GM21529 (cell line): ENCODE data around the gene ZBTB11.
"Not testable (repeated sequence)": the region's sequence is repeated elsewhere in the genome, so short reads cannot be mapped to it uniquely, and the experiment has no call there.

ENCODE experiments used
- ATAC-seq: cut with Tn5 transposase; IDR thresholded peaks from one replicate; pipeline ENCODE4 v1.9.1; 2021; ENCODE audit not compliant: unreplicated experiment

Gene ZBTB11

DNA sequence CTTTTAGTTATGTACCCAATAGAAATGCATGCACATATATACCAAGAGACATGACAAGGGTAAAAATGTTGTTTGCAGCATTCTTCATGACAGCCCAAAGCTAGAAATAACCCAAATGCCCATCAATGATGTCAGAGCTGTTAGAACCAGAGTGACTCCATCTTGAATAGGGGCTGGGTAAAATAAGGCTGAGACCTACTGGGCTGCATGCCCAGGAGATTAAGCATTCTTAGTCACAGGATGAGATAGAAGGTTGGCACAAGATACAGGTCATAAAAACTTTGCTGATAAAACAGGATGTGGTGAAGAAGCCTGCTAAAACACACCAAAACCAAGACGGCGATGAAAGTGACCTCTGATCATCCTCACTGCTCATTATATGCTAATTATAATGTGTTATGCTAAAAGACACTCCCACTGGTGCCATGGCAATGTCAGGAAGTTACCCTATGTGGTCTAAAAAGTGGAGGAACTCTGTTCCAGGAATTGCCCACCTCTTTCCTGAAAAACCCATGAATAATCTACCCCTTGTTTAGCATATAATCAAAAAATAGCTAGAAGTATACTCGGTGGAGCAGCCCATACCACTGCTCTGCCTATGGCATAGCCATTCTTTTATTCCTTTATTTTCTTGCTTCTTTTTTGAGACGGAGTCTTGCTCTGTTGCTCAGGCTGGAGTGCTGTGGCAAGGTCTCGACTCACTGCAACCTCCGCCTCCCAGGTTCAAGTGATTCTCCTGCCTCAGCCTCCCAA is 32.9 kb downstream of the ZBTB11 start:
- no peak for ATAC-seq

DNA sequence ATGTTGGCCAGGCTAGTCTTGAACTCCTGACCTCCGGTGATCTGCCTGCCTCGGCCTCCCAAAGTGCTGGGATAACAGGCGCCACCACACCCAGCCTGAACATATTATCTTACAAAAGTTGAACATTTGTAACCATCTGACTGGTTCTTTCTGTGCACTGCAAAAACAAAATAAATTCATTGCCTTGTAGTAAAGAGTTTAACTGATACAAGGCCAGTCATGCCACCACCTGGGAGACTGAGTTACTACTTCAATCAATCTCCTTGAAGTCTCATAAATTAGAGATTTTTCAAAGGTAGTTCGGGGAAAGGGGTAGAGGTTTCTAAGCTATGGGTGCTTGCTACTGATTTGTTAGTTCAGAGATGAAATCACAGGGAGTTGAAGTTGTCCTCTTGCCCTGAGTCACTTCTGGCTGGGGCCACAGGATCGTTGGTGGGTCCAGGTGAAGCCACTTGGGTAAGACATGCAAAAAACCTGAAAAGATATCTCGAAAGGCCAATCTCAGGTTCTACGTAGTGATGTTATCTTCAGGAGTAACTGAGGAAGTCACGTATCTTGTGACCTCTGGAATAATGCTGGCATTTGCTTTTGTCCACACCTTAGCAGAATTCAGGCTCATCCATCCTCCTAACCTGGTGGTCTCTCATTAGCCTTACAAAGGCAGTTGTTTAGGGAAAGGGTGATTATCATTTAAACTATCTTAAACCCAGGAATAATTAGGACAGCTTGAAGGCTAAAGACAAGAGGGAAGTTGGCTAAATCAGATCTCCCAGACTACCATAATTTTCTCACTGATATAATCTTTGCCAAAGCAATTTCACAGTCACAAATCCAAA is 33.7 kb downstream of the ZBTB11 start:
- no peak for ATAC-seq

DNA sequence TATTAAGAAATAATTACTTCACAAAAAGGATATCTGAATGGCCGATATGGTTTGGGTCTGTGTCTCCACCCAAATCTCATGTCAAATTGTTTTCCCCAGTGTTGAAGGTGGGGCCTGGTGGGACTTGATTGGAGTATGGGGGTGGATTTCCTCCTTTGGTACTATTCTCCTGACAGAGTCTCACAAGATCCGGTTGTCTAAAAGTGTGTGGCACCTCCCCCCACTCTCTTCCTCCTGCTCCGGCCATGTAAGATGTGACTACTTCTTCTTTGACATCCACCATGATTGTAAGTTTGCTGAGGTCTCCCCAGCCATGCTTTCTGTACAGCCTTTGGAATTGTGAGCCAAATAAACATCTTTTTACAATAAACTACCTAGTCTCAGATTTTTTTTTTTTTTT is 34.5 kb downstream of the ZBTB11 start:
- no peak for ATAC-seq

DNA sequence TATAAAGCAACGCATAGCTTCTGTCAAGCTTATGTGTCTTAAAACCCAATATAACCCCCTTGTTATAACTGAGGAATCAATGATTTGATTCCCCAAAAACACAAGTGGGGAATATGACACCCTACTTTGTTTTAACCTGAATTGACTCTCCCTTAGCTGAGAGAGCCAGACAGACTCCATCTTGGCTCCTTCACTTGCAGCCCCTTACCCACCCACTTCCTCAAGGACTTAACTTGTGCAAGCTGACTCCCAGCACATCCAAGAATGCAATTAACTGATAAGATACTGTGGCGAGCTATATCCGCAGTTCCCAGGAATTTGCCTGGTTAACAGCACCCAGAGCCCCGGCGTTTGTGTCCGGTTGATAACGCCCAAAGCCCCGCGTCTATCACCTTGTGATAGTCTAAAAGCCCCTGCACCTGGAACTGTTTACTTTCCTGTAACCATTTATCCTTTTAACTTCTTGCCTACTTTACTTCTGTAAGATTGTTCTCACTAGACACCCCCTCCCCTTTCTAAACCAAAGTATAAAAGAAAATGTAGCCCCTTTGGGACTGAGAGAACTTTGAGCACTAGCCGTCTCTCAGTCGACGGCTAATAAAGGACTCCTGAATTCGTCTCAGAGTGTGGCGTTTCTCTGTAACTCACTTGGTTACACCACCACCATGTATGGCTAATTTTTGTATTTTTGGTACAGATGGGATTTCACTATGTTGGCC is 35.4 kb downstream of the ZBTB11 start:
- not testable (repeated sequence) for ATAC-seq

DNA sequence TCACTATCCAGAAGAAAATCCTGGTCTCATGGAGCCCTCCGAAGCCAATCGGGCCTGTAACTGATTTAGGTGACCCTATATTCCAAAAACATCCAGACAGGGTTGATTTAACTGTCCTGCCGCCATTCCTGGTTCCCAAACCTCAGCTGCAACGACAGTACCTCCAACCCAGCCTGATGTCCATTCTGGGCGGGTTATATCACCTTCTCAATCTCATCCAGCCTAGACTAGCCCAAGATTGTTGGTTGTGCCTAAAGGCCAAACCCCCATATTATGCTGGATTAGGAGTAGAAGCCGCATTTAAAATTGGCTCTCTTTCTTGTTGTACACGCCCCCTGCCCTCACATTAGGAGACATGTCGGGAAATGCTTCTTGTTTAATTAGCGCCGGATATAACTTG is 36.7 kb downstream of the ZBTB11 start:
- no peak for ATAC-seq

DNA sequence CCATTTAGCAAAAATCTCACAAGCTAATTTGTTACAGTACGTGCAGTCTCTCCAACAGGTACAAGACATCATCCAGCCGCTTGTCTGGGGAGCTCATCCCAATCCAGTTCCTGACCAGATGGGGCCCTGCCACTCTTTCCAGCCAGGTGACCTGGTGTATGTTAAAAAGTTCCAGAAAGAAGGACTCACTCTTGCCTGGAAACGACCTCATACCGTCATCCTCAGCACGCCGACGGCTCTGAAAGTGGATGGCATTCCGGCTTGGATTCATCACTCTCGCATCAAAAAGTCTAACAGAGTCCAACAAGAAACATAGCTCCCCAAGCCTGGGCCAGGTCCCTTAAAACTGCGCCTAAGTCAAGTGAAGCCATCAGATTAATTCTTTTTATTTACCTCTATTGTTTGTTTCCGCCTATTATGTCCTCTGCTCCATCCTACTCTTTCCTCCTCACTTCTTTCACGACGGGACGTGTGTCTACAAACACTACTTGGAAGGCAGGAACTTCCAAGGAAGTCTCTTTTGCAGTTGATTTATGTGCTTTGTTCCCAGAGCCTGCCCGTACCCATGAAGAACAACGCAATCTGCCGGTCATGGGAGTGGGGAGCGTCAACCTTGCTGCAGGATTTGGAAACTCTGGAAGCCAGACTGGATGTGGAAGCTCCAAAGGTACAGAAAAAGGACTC is 37.5 kb downstream of the ZBTB11 start:
- ATAC-seq = no peak

DNA sequence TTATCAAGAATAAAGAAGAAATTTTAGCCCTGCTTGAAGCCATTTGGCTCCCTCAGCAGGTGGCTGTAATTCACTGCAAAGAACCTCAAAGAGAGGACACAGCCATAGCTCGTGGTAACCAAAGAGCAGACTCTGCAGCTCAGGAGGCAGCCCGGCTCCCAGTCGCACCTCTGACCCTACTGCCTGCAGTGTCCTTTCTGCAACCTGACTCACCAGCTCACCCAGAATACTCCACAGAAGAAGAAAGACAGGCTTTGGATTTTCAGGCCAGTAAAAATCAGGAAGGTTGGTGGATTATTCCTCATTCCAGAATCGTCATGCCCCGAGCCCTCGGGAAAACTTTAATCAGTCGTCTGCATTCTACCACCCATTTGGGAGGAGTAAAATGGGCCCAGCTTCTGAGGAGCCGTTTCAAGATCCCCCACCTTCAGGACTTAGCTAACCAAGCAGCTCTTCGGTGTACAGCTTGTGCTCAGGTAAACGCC is 38.6 kb downstream of the ZBTB11 start:
- ATAC-seq = no peak

DNA sequence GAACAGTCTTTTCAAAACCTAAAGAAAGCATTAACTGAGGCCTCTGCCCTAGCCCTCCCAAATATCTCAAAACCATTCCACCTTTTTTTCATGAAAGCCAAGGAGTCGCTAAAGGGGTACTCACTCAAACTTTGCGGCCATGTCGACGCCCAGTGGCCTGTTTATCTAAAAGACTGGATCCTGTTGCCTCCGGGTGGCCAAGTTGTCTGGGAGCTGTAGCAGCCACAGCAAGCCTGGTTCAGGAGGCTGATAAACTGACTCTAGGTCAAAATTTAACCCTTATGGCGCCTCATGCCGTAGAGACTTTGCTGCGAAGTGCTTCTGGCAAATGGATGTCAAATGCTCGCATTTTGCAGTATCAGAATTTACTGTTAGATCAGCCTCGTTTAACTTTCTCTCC is 39.5 kb downstream of the ZBTB11 start:
- no peak for ATAC-seq

DNA sequence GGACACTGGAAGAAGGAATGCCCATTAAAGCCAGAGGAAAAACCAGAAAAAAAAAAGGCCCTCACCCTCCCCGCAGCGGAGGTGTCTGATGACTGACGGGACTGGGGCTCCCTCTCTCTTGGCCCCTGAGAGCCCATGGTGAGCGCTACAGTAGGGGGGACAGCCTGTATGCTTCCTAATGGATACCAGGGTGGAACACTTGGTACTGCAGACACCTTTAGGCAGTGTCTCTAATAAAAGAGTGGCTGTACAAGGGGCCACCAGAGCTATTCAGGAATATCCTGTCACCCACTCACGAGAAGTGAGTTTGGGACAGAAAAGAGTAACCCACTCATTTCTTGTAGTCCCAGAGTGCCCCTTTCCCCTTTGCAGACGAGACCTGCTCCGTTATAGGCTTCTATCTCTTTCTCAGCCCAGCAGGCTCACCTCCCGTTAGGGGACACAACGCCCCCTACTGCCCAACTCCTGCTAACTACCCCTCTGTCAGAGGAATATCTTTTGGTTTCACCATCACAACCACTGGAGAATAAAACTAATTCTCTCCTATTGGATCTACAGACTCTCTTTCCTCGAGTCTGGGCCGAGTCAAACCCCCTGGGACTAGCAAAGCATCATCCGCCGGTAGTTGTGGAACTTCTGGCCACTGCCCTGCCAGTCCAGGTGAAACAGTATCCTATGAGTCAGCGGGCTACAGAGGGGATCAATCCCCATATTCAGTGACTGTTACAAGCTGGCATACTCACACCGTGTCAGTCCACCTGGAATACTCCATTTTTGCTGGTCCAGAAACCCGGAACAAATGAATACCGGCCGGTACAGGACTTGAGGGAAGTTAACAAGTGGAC is 40.8 kb downstream of the ZBTB11 start:
- peak; percentile 98 for ATAC-seq

DNA sequence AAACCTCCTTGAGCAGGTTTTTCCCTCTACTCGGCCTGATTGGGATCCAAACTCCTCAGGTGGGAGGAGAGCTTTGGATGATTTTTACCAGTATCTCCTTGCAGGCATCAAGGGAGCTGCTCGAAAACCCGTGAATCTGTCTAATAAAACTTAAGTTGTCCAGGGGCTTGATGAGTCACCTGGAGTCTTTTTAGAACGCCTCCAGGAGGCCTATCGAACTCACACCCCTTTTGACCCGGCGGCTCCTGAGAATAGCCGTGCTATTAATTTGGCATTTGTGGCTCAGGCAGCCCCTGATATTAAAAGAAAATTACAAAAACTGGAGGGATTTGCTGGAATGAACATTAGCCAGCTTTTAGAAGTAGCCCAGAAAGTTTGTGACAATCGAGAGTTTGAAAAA is 41.6 kb downstream of the ZBTB11 start:
- no peak for ATAC-seq

DNA sequence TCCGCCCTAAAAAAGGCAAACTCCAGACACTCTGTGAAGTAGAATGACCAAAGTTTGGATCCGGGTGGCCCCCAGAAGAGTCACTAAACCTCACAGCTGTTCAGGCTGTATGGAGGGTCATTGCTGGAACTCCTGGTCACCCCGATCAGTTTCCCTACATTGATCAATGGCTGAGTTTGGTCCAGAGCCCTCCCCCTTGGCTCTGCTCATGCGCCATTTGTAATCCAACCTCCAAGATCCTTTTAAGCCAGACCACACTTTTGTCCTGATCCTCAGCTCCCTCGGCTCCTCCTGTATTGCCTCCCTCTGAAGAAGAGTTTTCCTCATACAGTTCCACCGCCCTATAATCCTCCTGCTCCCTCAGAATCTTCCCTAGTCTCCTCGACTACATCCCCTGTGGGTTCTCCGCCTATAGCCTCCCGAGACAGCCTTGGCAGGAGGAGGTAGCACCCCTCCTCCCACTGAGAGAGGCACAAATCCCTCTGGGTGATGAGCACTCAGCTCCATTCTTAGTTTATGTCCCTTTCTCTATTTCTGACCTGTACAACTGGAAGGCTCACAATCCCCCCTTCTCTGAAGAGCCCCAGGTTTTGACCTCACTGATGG is 42.2 kb downstream of the ZBTB11 start:
- no peak for ATAC-seq

DNA sequence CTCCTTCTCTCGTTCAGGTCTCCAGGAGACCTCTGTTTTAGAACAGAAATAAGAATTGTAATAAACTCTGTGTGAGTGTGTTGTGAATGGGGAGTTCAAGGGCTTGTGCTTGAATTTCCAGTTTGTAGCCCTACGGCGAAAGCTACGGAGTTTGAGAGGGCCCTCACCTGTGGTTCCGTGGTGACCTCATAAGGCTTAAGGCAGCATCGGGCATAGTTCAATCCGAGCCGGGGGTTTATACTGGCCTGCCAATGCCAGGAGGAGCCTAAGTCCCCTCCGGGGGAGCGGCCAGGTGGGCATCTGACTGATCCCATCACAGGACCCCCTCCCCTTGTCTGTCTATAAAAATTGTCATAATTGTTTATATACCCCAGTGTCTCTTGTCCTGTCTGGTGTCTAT is 43.7 kb downstream of the ZBTB11 start:
- ATAC-seq = no peak

DNA sequence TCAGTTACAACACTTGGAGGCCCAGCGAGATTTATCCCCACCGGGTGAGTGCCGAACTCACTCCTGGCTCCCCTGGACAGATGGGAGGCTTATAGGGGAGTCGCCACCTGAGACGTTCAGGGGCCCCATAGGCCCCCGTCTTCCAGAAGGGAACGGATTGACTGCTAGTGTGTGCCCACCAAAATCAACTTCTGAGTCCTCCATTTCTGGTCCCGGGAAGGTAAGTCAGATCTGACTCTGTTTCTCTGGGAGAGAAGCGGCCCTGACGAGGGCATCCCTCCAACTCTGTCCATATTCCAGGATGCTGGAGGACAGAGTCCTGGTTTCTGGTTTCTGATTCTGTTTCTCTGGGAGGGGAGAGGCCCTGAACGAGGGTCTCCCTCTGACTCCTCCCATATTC is 44.3 kb downstream of the ZBTB11 start:
- ATAC-seq = no peak

DNA sequence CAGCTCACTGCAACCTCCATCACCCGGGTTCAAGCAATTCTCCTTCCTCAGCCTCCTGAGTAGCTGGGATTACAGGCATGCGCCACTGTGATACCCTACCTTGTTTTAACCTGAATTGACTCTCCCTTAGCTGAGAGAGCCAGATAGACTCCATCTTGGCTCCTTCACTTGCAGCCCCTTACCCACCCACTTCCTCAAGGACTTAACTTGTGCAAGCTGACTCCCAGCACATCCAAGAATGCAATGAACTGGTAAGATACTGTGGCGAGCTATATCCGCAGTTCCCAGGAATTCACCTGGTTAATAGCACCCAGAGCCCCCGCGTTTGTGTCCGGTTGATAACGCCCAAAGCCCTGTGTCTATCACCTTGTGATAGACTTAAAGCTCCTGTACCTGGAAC is 45.0 kb downstream of the ZBTB11 start:
- ATAC-seq = not testable (repeated sequence)

DNA sequence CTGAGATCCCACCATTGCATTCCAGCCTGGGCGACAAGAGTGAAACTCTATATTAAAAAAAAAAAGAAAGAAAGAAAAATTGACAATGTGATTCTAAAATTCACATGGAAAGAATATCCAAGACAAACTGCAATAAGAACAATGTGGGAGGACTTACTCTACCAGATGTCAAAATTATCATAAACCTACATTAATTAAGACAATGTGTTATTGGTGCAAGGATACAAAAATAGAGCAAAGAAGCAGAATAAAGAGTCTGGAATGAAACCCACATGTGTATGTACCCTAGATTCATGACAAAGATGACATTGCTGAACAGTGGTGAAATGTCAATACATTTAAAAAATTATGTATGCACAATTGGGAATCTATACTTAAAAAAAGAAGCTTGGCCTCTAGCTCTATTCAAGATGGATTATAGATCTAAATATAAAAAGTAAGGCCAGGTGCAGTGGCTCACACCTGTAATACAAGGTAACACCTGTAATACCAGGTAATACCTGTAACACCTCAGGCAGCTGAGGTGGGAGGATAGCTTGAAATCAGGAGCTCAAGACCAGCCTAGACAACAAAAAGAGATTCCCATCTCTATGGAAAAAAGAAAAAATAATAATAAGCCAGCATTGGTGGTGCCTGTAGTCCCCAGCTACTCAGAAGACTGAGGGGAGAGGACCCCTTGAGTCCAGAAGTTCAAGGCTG is 45.7 kb downstream of the ZBTB11 start:
- no peak for ATAC-seq

DNA sequence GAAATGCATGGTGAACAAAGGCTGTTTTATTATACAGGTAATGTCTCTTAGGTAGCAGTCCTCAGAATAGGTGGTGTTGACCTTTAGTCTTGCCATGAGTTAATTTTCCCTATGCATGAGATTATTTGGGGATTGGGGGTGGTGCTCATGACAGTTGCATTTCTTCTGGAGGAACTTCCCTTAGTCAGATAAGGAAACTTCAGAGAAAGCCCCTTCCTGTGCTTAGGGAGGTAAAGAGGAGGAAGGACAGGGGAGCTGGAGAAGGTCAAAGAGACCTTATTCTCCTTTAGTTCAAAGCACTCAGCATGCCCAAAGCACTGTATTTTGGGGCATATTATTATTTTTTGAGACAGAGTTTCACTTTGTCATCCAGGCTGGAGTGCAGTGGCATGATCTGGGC is 47.7 kb downstream of the ZBTB11 start:
- ATAC-seq = no peak

DNA sequence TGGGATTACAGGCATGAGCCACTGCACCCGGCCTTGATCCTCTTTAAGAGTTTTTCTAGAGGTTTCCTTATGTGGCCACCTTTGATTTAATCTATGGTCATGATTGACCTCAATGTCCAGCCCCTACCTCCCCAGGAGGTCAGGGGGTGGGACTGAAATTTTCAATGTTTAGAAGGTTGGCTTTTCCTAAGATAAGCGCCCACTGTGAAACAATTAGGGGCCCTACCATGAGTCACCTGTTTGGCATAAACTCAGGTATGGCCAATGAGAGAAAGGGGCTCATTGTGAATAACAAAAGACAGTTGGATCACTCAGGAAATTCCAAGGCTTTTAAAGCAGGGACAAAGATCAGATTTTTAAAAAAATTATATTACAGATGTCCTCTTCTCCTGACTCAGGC is 51.1 kb downstream of the ZBTB11 start:
- no peak for ATAC-seq

DNA sequence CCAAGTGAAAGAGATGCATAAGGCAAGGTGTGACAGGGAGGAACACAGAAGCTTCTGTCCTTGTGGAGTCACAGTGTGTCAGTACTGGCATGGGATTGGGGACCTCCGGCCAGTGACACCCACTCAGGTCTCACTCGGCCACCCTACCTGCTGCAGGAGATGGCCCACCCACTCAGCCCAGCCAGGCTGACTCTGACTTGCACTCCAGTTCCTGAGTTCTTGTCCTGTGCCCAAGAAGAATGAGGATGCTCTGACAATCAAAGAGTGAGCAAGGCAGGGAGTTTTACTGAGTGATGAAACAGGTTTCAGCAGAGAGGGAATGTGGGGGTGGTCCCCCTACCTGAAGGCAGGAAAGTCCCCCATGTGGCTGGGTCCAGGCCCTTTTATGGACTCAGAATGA is 52.1 kb downstream of the ZBTB11 start:
- ATAC-seq = no peak

DNA sequence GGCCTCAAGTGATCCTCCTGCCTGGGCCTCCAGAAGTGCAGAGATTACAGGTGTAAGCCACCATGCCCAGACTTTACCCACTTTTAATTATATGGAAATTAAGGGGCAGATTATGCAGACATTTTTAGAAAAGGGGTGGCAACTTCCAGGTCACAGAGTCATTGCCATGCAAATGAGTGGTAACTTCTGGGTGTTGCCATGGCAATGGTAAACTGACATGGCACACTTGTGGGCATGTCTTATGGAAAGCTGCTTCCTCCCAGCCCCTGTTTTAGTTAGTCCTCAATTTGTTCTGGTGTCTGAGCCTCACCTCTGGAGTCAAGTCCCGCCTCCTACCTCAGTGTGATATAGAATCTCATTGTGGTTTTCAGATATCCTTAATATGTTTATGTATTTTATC is 53.3 kb downstream of the ZBTB11 start:
- ATAC-seq = no peak
